Embryonic facial prominence (tissue), 1 donor: ENCODE data around the gene CTNNBIP1.

Experiments used
- DNase-seq: peaks from one replicate; pipeline ENCODE4 v3.0.0-alpha.2; 2016; ENCODE audit errors: extremely low spot score

The CTNNBIP1 gene

DNA sequence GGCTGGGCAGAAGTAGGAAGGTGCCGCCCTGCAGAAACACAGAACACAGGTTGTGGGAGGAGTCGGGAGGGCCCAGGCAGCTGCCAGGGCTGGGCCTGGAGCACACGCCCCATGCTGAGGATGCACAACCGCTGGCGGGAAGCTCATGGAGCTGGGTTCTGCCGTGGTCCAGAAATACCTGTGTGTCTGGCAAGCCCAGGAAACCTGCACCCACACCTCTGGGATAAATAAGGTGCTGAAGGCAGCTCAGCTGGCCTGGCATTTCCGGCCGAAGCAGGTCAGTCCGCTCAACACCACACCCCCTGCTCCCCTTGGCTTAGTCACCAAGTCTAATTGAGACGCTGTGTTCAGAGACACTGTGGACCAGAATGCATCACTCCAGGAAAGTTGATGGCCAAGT is 32.1 kb downstream of the CTNNBIP1 start:
- no peak for DNase-seq

GRCh38 chr1:9875636-9876000 is 34.5 kb downstream of the CTNNBIP1 start:
- DNase-seq: no peak

GRCh38 chr1:9874959-9875635 is 35.0 kb downstream of the CTNNBIP1 start:
- DNase-seq: peak; percentile 63

- no peak for DNase-seq
Observed at GRCh38 chr1:9874412-9874811, 35.7 kb downstream of the CTNNBIP1 start.

GRCh38 chr1:9873992-9874391 is 36.1 kb downstream of the CTNNBIP1 start:
- no peak for DNase-seq

DNA sequence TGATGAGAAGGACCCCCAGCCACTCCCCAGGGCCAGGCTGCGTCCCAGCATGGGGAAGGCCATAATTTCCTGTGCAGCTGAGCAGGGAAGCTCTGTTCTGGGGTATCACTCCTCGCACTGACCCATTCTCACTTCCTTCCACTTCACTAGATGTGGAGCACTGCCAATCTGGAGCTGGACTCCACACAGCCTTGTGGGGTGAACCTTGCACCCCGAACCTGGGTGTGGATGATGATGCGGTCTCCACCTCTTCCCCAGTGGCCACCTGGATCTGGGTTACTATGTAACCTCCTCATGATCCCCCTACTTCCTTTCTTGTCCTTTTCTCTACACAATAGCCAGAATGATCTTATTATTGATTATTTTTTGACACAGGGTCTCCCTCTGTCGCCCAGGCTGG is 36.7 kb downstream of the CTNNBIP1 start:
- DNase-seq: no peak

DNA sequence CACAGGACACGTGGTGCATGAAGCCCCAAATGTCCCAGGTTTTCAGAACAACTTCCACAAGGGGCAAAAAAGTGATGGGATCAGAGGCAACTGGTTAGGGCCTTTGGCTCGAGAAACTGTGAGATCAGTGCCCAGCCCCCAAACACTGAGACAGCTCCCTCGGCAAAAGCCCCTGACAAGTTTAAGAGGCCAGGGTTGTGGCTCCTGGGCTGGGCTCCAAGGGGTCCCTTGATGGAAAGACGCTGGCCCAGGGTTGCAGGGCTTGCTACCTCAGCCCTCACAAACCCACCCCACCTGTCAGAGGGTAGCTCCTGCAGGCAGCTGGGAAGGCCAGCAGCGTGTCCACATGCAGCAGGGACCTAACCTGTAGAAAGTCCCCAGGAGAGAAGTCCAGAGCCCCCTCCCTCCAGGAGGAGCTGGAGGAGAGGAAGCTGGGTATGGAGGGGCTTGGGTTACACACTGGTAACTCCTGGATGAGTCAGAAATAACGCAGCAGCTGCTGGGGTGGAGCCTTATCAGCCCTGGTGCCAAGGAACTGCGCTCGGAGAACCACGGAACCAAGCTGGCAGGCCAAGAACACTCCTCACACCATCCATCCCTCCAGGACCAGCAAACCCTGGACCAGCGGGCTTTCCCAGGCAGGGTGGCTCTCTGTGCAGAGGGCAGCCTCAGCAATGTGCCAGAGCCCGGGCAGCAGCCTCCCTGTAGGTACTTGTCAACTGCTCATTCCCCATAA is 37.5 kb downstream of the CTNNBIP1 start:
- DNase-seq: no peak

GRCh38 chr1:9871707-9872425 is 38.2 kb downstream of the CTNNBIP1 start:
- no peak for DNase-seq

GRCh38 chr1:9871021-9871420 is 39.0 kb downstream of the CTNNBIP1 start:
- no peak for DNase-seq

- no peak for DNase-seq
Observed at GRCh38 chr1:9870572-9870971, 39.5 kb downstream of the CTNNBIP1 start.

DNA sequence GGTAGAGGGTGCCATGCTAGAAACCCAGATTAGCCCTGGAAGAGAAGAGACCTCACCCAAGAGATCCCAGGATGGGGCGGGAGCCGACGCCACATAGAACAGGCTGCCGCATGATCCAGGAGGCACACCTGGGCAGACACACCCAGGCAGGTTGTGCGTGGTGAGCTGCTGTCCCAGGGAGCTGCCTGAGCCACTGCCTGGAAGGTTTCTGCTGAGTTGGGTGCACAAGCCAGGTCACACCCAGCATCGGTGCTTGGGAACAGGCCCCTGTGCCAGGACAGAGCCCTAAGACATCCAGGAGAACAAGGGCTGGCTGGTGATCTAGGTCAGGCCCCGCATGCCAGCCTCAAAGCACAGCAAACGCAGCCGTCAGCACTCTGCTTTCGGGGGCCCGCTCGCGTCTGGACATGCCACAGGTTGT is 40.2 kb downstream of the CTNNBIP1 start:
- DNase-seq: no peak

GRCh38 chr1:9868244-9868590 is 41.9 kb downstream of the CTNNBIP1 start:
- DNase-seq: no peak

DNA sequence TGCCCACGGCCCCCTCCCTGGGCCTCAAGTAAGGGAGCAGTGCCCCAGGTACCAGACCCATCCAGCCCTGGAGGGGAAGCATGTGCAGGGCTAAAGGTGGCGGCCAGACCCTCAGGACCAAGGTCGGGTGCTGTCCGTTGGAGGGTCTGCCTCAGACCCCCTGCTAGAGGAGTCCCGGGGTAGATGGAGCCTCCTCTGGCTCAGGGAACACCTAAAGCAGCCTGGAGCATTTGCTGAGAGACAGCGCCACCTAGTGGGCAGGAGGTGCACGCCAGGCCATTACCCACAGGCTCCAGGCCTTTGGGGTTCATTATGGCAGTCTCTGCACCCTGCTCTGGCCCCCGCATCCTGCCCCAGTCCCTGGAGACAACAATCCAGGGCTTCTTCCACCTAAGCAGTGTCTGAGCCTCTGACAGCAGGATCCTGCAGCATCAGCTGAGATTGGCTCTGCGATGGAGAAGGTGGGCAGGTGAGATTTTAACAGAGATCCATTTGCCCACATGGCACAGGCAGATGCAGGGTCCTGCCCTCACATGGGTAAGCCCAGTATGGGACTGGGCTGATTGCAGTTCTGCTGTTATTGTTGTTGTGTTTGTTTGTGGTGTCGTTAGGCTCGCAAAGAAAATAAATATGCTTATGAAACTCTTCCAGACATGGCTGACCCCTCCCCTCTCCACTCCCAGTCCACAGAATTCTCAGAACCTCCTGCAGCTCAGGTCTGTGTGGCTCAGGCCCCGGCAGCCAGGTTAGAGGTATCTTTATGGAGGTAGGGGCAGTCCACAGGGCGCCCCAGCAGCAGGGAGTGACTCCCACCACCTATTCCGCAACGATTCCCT is 42.4 kb downstream of the CTNNBIP1 start:
- DNase-seq: peak; percentile 43

DNA sequence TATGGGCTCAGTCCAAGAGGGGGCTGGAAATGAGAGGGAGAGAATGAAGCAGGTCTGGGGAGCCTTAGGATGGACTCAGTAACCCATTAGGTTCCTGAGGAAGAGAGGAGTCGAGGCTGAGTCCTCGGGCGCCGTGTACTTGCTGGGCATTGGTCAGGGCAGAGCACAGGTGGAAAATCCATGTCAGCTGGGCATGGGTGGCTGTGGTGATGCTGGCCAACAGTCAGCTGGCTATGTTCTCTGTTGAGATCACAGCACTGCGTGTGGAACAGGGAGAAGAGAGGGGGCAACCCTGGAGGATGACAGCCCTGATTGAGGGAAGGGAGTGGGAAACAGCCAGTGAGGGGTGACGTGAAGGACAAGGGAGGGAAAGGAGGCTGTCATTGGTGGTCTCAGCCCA is 43.2 kb downstream of the CTNNBIP1 start:
- no peak for DNase-seq

GRCh38 chr1:9865724-9866123 is 44.3 kb downstream of the CTNNBIP1 start:
- DNase-seq: no peak

DNA sequence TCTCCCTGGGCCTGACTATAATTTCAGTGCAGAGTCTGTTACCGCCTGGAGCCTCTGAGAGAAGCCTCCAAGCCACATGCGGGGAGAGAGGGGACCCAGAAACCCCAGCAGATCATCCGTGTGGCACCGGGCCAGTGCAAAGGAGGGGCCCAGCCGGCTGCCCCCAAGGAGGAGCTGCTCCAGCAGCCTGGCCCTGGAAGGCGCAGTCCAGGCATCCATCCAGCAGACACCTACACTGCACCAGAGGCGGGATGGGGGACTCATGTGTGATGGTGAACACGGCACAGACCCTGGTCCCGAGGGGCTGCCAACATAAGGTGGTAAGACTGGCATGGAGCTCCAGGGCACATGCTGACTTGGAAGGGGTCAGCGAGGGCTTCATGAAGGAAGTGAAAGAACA is 46.7 kb downstream of the CTNNBIP1 start:
- DNase-seq: no peak

GRCh38 chr1:9861360-9861759 is 48.7 kb downstream of the CTNNBIP1 start:
- no peak for DNase-seq

DNA sequence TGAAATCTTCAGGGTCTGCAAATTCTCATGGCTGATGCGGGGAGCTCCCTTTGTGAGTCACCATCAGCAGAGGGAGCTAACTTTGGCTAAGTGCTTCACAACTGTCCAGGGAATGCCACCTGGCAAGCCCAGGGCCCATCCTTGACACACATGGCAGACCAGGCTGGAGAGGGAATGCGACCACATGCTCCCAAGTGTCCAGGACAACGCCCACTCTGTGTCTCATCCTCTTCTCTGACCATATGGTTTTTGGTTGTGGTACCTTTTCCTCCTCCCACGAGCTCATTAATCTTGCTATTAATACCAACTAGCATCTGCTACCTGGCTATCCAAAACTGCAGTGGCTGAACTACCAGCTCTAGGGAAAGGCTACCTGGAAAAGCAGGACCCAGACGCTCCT is 49.2 kb downstream of the CTNNBIP1 start:
- no peak for DNase-seq

- DNase-seq: no peak
Observed at GRCh38 chr1:9859281-9860014, 50.6 kb downstream of the CTNNBIP1 start.

DNA sequence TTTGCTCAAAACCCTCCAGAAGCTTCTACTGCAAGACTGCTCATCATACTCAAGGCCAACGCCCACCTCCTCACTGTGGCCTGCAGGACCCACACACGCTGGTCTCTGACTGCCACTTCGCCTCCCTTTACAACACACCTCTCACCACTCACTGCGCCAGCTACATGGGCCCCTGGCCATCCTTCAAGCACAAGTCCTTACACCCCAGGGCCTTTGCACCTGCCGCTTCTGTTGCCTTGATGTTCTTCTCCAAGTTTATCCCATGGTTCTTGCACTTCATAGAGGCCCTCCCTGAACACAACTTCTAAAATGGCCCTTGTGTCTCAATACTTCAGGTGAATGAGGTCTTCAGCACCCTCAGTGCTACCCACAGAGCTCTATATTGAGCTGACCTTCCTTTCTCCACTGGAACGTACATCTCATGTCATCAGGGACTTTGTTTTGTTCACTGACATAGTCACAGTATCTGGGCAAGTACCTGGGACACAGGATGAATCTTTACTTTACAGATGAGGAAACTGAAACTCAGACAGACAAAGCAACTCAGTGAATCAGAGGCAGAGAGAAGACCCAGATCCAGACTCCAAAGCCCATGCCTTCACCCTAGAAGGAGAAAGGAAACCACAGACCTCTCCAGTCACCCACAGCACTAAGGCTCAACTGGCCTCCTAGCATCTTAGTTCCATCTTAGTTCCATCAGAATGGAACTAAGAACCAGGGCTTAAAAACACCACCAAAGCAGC is 51.6 kb downstream of the CTNNBIP1 start:
- no peak for DNase-seq

DNA sequence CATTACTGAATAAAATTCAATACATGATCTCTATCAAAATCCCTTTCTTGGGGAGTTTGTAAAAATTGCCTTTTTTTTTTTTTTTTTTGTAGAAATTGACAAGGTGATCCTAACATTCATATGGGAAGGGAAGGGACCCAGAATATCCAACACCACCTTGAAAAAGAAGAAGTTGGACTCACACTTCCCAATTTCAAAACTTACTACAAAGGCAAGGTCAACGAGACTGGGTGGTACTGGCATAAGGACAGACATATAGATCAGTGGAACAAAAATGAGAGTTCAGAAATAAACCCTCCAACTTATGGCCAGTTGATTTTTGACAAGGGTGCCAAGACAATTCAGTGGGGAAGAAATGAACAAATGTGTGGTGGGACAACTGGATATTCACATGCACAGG is 54.9 kb downstream of the CTNNBIP1 start:
- no peak for DNase-seq
